ENCODE results near the gene ZNF354C. TPM values are rescaled to one million over a fixed set of nuclear protein-coding genes. Genes with fewer than 3 reads are reported as not detected.

Gene ZNF354C
- total and polyA plus RNA-seq, 2 of the 13 experiments (the other 11 are each of a cell fraction or from before 2014, with no cell fraction given): 0.02 TPM; not detected in 1

DNA sequence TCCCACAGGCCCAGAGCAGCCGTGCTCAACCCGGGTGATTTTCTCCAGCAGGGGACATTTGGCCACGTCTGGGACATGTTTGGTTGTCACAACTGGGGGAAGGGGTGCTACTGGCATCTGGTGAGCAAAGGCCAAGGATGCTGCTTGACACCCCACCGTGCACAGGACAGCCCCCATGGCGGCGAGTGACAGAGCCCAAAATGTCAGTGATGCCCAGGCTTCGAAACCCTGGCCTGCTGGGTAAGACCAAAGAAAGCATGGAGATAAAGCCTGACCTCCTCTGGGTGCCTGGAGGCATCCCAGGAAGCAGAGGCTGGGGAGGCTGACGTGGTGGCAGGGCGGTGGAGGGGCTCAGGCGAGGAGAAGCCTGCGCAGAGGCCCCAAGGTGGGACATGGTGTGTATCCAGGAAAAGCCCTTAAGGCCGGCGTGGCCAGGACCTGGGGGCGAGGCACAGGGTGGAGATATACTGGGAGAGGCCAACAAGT is 66.4 kb downstream of the ZNF354C start:
- Histone ChIP-seq H3K4me1 (ENCODE audit: insufficient read depth, low read length) (no peaks in the 10 kb centered on the region), H3K4me3 (replicated peaks in 1 of 3; ENCODE audit: insufficient read depth in 1 of 3, low read depth in 2 of 3, low read length in 3 of 3) (no peak overlapping the region), H3K79me2 (ENCODE audit: insufficient read depth, low read length) (no peaks in the 10 kb centered on the region), H3K9ac (ENCODE audit: insufficient read depth, low read depth, low read length) (no peak overlapping the region), H3K36me3 (replicated peaks in 1 of 2; ENCODE audit: control insufficient read depth in 1 of 2, insufficient read depth in 2 of 2, low read length in 2 of 2) (no peaks in the 10 kb centered on the region), H3K27me3 (ENCODE audit: control insufficient read depth in 1 of 2, insufficient read depth in 2 of 2, low read length in 2 of 2) (no peaks in the 10 kb centered on the region), H4K20me1 (ENCODE audit: insufficient read depth, low read length) (no peaks in the 10 kb centered on the region), H3K9me3 (ENCODE audit: low read length) (no peaks in the 10 kb centered on the region), H3K4me2 (ENCODE audit: low read depth, low read length) (no peak overlapping the region), H2AFZ (ENCODE audit: low read length) (no peak overlapping the region), H3K27ac (ENCODE audit: extremely low read length, insufficient read depth, low read length) (no peak overlapping the region)
- in situ Hi-C loops (cut with HindIII; ENCODE audit: extremely low pct_ligation_motif_present, low pct_unique_long_range_greater_than_20kb) (no loop called here), intact Hi-C loops (cut with micrococcal nuclease; ENCODE audit: unreplicated experiment) (no loop called here)
- no TSS peak for BruUV-seq (replicated peaks)
- ChIA-PET POLR2A (no interaction called here), CTCF (ENCODE audit: low intra/inter-chr PET ratio, low total read pairs) (no interaction called here)
- WGBS (ENCODE audit: low lambda C conversion rate): 35% methylated on average over 11 of the region's 14 CpGs
- FAIRE-seq (no peak), DNase-seq (ENCODE audit: low spot score) (no peak), ATAC-seq (no peak)
- TF ChIP-seq TCF7 (IDR thresholded peaks at IDR 0.05; ENCODE audit: low read depth) (no peak), HOXA9 (CRISPR knock-in tag; IDR thresholded peaks at IDR 0.05; ENCODE audit: borderline replicate concordance) (no peak), ZNF3 (CRISPR knock-in tag; IDR thresholded peaks at IDR 0.05) (no peak), TCF12 (IDR thresholded peaks at IDR 0.05) (no peak), TCF12 (CRISPR knock-in tag; IDR thresholded peaks at IDR 0.05) (no peak), ZNF136 (CRISPR knock-in tag; IDR thresholded peaks at IDR 0.05; ENCODE audit: low read depth) (no peak), SATB2 (CRISPR knock-in tag; IDR thresholded peaks at IDR 0.05) (no peak), ZNF234 (CRISPR knock-in tag; conservative IDR thresholded peaks at IDR 0.05) (no peak), ZNF563 (CRISPR knock-in tag; IDR thresholded peaks at IDR 0.05) (no peak), NFE2 (CRISPR knock-in tag; IDR thresholded peaks at IDR 0.05) (no peak), MATR3 (CRISPR knock-in tag; IDR thresholded peaks at IDR 0.05) (no peak), ZBTB10 (CRISPR knock-in tag; IDR thresholded peaks at IDR 0.05; ENCODE audit: borderline replicate concordance) (no peak), ZNF572 (CRISPR knock-in tag; IDR thresholded peaks at IDR 0.05) (no peak), RXRB (CRISPR knock-in tag; IDR thresholded peaks at IDR 0.05; ENCODE audit: borderline replicate concordance) (no peak), RFX1 (IDR thresholded peaks at IDR 0.05) (no peak), HNF1B (CRISPR knock-in tag; IDR thresholded peaks at IDR 0.05) (no peak), ZBTB8A (CRISPR knock-in tag; IDR thresholded peaks at IDR 0.05; ENCODE audit: borderline replicate concordance, low read depth) (no peak)
- TF ChIP-seq, protein P1, sequence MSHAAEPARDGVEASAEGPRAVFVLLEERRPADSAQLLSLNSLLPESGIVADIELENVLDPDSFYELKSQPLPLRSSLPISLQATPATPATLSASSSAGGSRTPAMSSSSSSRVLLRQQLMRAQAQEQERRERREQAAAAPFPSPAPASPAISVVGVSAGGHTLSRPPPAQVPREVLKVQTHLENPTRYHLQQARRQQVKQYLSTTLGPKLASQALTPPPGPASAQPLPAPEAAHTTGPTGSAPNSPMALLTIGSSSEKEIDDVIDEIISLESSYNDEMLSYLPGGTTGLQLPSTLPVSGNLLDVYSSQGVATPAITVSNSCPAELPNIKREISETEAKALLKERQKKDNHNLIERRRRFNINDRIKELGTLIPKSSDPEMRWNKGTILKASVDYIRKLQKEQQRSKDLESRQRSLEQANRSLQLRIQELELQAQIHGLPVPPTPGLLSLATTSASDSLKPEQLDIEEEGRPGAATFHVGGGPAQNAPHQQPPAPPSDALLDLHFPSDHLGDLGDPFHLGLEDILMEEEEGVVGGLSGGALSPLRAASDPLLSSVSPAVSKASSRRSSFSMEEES (CRISPR knock-in tag; IDR thresholded peaks at IDR 0.05): no peak

Measured in HepG2 (cell line).